ENCODE measurements around the gene C11orf71.

Gene C11orf71

GRCh38 chr11:114358716-114359115, 41.6 kb downstream of the C11orf71 start:
- DNase-seq (ENCODE audit: low read depth in 2 of 2) = no peak

GRCh38 chr11:114354076-114354475, 46.2 kb downstream of the C11orf71 start:
- DNase-seq (ENCODE audit: low read depth in 2 of 2) = no peak

- no peak for DNase-seq (ENCODE audit: low read depth in 2 of 2)
These were observed 46.9 kb downstream of the C11orf71 start for GRCh38 chr11:114353443-114353842.

GRCh38 chr11:114350022-114350421, 50.3 kb downstream of the C11orf71 start:
- DNase-seq (ENCODE audit: low read depth in 2 of 2) = no peak
